ENCODE results near the gene IGF1R. TPM values are rescaled to one million over a fixed set of nuclear protein-coding genes. Genes with fewer than 3 reads are reported as not detected.

Gene IGF1R
- total RNA-seq, 1 experiment from 2014 or later: 71.3 TPM

- peak overlapping the region; percentile 53 for H3K27ac ChIP-seq
- no peaks in the 10 kb centered on the region; the same call in 1 of the 2 replicates for H3F3A ChIP-seq (ENCODE audit: insufficient read depth, low read depth)
- peaks cover 16% of the 10 kb centered on the region for H3K4me1 ChIP-seq (replicated peaks; ENCODE audit: insufficient read depth)
- no peak overlapping the region for H3K4me3 ChIP-seq
- no peaks in the 10 kb centered on the region for H3K27me3 ChIP-seq (ENCODE audit: insufficient read depth, low read depth)
- no peak overlapping the region for H2AFZ ChIP-seq
- BruUV-seq (replicated peaks): no TSS peak
- intact Hi-C loops (cut with micrococcal nuclease; ENCODE audit: unreplicated experiment): no loop called here
- peaks cover 15% of the 10 kb centered on the region; the same call in 1 of the 2 replicates for H4K20me1 ChIP-seq (ENCODE audit: insufficient read depth)
- H3K9me3 ChIP-seq (ENCODE audit: insufficient read depth, low read depth): peaks cover 9% of the 10 kb centered on the region; the same call in 1 of the 2 replicates
- TF ChIP-seq EZH2 (IDR thresholded peaks at IDR 0.05; ENCODE audit: low read depth) (no peak), CTCF (conservative IDR thresholded peaks at IDR 0.05) (no peak)
- no peak overlapping the region for H3K4me2 ChIP-seq
- peaks cover 95% of the 10 kb centered on the region for H3K79me2 ChIP-seq (ENCODE audit: low read depth)
- 0 out of 2 replicates have a peak, but pooled peaks cover 4% of the 10 kb centered on the region for H3K36me3 ChIP-seq (ENCODE audit: low read depth)
- no peaks in the 10 kb centered on the region for H3K9me2 ChIP-seq (ENCODE audit: insufficient read depth)
- CTCF ChIA-PET: interaction anchor here (0.6 kb wide), 1 partner anchor 9 kb away, joined by 3 read pairs; no protein-coding TSS in a partner anchor
- POLR2A ChIA-PET (ENCODE audit: unreplicated experiment): no interaction called here
- no peak for DNase-seq
Measured at GRCh38 chr15:98712845-98713584, 64.7 kb downstream of the IGF1R start.

- no peaks in the 10 kb centered on the region for H3K27me3 ChIP-seq (ENCODE audit: insufficient read depth, low read depth)
- ChIA-PET POLR2A (ENCODE audit: unreplicated experiment) (interaction anchor here (0.5 kb wide), 1 partner anchor 287 kb away, joined by 7 read pairs; no protein-coding TSS in a partner anchor), CTCF (interaction anchor here (0.6 kb wide), 1 partner anchor 10 kb away, joined by 3 read pairs; no protein-coding TSS in a partner anchor)
- peak; percentile 55 to 66 for DNase-seq
- H4K20me1 ChIP-seq (ENCODE audit: insufficient read depth): peaks cover 15% of the 10 kb centered on the region; the same call in 1 of the 2 replicates
- no peaks in the 10 kb centered on the region; the same call in 1 of the 2 replicates for H3F3A ChIP-seq (ENCODE audit: insufficient read depth, low read depth)
- peaks cover 95% of the 10 kb centered on the region for H3K79me2 ChIP-seq (ENCODE audit: low read depth)
- TF ChIP-seq EZH2 (IDR thresholded peaks at IDR 0.05; ENCODE audit: low read depth) (no peak), CTCF (conservative IDR thresholded peaks at IDR 0.05) (no peak)
- peaks cover 16% of the 10 kb centered on the region for H3K4me1 ChIP-seq (replicated peaks; ENCODE audit: insufficient read depth)
- peaks cover 9% of the 10 kb centered on the region; the same call in 1 of the 2 replicates for H3K9me3 ChIP-seq (ENCODE audit: insufficient read depth, low read depth)
- no TSS peak for BruUV-seq (replicated peaks)
- H2AFZ ChIP-seq: no peak overlapping the region
- peak overlapping the region; percentile 12; the same call in 1 of the 2 replicates for H3K4me2 ChIP-seq
- intact Hi-C loops (cut with micrococcal nuclease; ENCODE audit: unreplicated experiment): no loop called here
- 0 out of 2 replicates have a peak, but pooled peaks cover 4% of the 10 kb centered on the region for H3K36me3 ChIP-seq (ENCODE audit: low read depth)
- H3K9me2 ChIP-seq (ENCODE audit: insufficient read depth): no peaks in the 10 kb centered on the region
- no peak overlapping the region for H3K4me3 ChIP-seq
- H3K27ac ChIP-seq: peak overlapping the region; percentile 53
Measured at GRCh38 chr15:98713585-98714001, 65.3 kb downstream of the IGF1R start.

- H3K9me2 ChIP-seq (ENCODE audit: insufficient read depth): no peaks in the 10 kb centered on the region
- H2AFZ ChIP-seq: no peak overlapping the region
- no peak for TF ChIP-seq CTCF (conservative IDR thresholded peaks at IDR 0.05)
- no peak for TF ChIP-seq EZH2 (IDR thresholded peaks at IDR 0.05; ENCODE audit: low read depth)
- no peak overlapping the region for H3K27ac ChIP-seq
- H3K4me2 ChIP-seq: no peak overlapping the region
- BruUV-seq (replicated peaks): no TSS peak
- DNase-seq: no peak
- no peak overlapping the region for H3K4me3 ChIP-seq
- ChIA-PET CTCF (no interaction called here), POLR2A (ENCODE audit: unreplicated experiment) (no interaction called here)
- intact Hi-C loops (cut with micrococcal nuclease; ENCODE audit: unreplicated experiment): no loop called here
- peaks cover 95% of the 10 kb centered on the region for H3K79me2 ChIP-seq (ENCODE audit: low read depth)
- H4K20me1 ChIP-seq (ENCODE audit: insufficient read depth): peaks cover 15% of the 10 kb centered on the region; the same call in 1 of the 2 replicates
- H3K4me1 ChIP-seq (replicated peaks; ENCODE audit: insufficient read depth): peaks cover 20% of the 10 kb centered on the region
- H3F3A ChIP-seq (ENCODE audit: insufficient read depth, low read depth): no peaks in the 10 kb centered on the region; the same call in 1 of the 2 replicates
- H3K36me3 ChIP-seq (ENCODE audit: low read depth): 0 out of 2 replicates have a peak, but pooled peaks cover 4% of the 10 kb centered on the region
- H3K9me3 ChIP-seq (ENCODE audit: insufficient read depth, low read depth): peaks cover 9% of the 10 kb centered on the region; the same call in 1 of the 2 replicates
- H3K27me3 ChIP-seq (ENCODE audit: insufficient read depth, low read depth): no peaks in the 10 kb centered on the region
Measured at GRCh38 chr15:98714922-98715321, 66.6 kb downstream of the IGF1R start.
